Measurements from ENCODE around the gene DCLK2.

The DCLK2 gene

DNA sequence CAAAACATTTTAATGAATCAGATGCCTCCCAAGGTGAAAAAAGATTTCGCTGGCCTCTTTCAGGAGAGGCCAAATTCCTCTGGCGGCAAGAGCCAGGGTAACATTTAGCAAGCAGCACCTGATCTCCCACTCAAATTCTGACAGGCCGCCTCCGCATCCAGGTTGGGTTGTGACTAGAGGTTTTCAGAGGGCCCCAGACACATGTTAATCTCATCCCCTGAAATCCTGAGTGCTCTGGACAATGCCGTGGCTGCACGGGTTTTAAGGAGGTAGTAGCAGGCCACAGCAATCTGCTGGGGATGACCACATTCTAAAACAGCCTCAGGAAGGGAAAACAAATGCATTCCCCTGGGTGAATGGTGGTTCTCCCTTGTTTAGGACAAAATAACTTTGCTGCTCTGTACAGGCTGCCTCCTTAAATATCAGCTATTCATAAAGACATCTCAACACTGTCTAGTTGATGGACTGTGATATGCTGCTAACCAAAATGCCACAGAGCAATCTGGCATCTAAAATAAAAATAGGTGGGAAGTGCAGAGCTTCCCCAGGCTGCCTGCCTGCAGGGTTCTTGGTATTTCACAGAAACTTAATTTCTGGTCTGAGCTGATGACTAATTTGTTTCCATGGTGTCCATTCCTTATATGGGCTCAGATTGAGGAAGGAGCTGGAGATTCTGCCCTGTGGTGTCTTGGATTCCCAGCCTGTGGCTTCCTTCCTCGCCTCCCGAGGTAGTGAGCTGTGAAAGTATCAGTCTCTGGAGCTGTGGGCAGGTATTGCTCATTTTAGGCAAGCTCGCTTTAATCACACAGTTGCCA lies 202.0 kb downstream of the DCLK2 start:
- DNase-seq = peak; percentile 83

DNA sequence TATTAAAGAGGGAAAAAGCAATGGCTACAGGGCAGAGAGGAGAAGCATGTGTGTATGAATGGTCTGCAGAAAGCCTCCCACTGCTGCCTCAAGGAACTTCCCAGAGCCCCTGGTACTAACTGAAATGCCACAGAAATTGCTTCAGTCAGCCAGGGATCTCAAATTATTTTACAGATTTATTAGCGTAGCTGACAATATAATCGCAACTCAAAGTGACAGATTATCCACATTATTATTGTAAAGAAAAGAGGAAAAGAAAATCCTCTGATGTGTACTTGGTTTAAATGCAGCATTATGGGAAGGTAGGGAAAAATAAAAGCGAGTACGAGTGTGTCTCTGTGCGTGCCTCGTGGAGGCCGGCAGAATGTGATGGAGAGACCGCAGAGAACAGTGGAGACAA lies 202.7 kb downstream of the DCLK2 start:
- no peak for DNase-seq

GRCh38 chr4:150283689-150284088 lies 205.4 kb downstream of the DCLK2 start:
- DNase-seq = peak; percentile 81

GRCh38 chr4:150286656-150287055 lies 208.4 kb downstream of the DCLK2 start:
- DNase-seq = no peak

GRCh38 chr4:150289198-150289597 lies 211.0 kb downstream of the DCLK2 start:
- DNase-seq = no peak

GRCh38 chr4:150289881-150290280 lies 211.6 kb downstream of the DCLK2 start:
- DNase-seq = no peak

- DNase-seq = peak; percentile 48
Measured at GRCh38 chr4:150297861-150298474, 219.7 kb downstream of the DCLK2 start.

- no peak for DNase-seq
Measured at GRCh38 chr4:150299816-150300215, 221.6 kb downstream of the DCLK2 start.

- DNase-seq = peak; percentile 88
Measured at GRCh38 chr4:150302553-150302952, 224.3 kb downstream of the DCLK2 start.

DNA sequence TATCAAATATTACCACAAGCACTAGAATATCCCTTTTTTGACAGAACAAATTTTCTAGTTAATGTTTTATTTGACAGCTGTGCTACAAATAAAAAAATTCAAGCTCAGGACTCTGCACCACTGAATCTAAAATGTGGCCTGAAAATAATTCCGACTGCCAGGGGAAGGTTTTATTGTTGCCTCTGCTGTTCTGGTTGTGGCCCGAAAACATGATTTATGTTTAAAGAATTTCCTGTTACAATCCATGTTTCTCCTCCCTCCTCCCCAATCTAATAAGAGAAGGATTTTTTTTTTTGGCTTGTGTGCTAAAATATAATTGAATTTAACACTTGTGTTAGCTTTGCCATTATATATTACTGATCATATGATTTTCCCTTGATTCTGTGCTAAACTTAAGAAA lies 227.8 kb downstream of the DCLK2 start:
- DNase-seq = peak; percentile 67

- DNase-seq = no peak
Measured at GRCh38 chr4:150306719-150307118, 228.5 kb downstream of the DCLK2 start.

Measured in HCEC 1CT (cell line).